ENCODE data around the gene KDM4B.

KDM4B gene

DNA sequence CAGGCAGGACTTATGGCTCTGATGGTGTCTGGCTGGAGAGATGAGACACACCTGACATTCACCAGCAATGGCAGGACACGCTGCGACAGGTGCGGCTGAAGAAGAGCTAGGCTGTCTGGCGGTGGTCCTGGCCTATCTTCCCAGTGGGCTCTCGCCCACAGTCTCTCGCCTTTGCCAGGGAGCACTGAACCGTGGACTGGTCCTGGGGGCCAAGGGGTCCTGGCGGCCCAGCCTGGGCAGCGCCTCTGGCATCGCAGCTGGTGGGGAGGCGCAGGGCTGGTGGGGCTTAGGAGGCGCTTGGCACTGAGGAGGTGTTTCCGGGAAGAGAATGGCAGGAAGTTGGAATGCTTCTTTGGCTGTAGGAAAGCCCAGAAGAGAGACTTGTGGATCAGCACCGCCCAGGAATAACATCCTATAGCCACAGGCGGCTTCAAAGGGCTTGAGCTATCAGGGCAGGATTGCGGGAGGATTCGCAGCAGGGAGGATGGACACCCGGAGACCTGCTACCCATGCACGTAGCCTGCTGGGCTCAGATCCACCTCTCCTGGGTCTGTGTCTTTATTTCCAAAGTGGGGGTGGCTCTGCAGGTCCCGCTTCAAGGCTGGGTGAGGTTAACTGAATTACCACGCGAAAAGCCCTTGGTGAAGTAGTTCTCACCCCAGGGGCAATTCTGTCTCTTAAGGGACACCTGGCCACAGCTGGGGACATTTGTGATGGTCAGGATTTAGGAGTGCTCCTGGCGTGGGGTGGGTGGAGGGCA lies 14.6 kb downstream of the KDM4B start:
- TF ChIP-seq, protein P1, sequence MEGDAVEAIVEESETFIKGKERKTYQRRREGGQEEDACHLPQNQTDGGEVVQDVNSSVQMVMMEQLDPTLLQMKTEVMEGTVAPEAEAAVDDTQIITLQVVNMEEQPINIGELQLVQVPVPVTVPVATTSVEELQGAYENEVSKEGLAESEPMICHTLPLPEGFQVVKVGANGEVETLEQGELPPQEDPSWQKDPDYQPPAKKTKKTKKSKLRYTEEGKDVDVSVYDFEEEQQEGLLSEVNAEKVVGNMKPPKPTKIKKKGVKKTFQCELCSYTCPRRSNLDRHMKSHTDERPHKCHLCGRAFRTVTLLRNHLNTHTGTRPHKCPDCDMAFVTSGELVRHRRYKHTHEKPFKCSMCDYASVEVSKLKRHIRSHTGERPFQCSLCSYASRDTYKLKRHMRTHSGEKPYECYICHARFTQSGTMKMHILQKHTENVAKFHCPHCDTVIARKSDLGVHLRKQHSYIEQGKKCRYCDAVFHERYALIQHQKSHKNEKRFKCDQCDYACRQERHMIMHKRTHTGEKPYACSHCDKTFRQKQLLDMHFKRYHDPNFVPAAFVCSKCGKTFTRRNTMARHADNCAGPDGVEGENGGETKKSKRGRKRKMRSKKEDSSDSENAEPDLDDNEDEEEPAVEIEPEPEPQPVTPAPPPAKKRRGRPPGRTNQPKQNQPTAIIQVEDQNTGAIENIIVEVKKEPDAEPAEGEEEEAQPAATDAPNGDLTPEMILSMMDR (conservative IDR thresholded peaks at IDR 0.05), result no peak
- TF ChIP-seq ZFX (IDR thresholded peaks at IDR 0.05), result no peak
- peak overlapping the region; percentile 0; the same call in 1 of the 2 replicates for H3K27ac ChIP-seq

DNA sequence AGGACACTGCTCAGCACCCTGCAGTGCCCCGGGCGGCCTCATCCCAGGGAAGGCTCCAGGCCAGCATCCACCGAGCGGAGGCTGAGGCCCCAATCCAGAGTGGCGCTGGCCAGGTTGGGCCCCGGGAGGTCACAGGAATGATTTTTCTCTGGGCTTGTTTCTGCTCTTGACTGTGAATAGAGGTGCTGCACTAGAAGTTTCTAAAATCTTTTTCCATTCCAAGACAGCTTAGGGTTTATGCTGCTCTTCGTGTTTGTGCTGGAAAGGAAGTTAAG lies 15.1 kb downstream of the KDM4B start:
- no peak for TF ChIP-seq ZFX (IDR thresholded peaks at IDR 0.05)
- TF ChIP-seq, protein P1 (conservative IDR thresholded peaks at IDR 0.05), result no peak
- H3K27ac ChIP-seq, result peak overlapping the region; percentile 0; the same call in 1 of the 2 replicates

DNA sequence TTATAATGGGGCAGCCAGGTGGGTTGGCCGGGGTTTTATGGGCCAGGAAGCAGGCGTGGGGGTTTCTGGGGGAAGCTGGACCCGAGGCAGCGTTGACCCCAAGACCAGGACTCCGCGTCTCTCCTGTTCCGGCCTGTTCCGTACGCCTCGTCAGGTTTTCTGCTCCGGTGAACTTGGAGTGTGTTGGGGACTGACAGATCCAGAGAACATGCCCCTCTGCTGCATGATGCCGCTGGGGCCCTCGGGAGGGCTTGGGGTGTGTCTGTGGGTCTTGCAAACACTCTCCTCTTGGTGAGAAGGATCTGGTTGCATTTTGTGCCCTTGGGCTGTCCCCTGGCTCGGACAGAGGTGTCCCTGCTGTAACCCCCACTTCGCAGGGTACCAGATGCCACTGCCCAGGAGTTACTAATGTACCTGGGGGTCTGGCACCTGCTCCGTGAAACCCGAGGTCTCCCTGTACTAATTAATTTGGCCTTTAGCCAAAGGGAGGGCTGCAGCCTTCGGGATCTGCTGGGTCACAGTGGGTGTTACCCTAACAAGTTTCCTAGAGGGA lies 15.6 kb downstream of the KDM4B start:
- H3K27ac ChIP-seq, result peak overlapping the region; percentile 0; the same call in 1 of the 2 replicates
- TF ChIP-seq, protein P1 (conservative IDR thresholded peaks at IDR 0.05), result no peak
- no peak for TF ChIP-seq ZFX (IDR thresholded peaks at IDR 0.05)

DNA sequence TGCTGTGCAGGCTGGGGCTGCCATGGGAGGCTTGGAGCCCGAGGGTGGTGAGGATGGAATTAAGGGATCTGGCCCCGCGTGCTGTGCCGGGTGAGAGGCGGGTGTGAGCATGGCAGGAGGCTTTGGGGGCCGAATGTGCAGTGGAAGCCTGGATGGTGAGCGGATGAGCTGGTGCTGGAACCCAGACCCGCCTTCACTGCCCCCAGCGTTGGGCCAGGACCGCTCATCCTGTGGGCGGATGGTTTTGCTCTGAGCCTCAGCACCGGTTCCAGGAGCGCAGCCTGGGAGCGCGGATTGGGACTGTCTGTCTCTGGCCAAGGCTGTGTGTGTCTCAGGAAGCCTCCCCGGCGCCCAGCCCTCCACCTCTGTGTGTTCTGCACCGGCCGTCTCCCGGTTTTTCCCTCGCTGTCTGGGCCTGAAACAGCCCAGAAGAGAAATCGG lies 16.7 kb downstream of the KDM4B start:
- TF ChIP-seq, protein P1 (conservative IDR thresholded peaks at IDR 0.05), result no peak
- TF ChIP-seq ZFX (IDR thresholded peaks at IDR 0.05), result no peak
- 0 out of 2 replicates have a peak overlapping the region, but pooled peaks have one; percentile 25 for H3K27ac ChIP-seq

DNA sequence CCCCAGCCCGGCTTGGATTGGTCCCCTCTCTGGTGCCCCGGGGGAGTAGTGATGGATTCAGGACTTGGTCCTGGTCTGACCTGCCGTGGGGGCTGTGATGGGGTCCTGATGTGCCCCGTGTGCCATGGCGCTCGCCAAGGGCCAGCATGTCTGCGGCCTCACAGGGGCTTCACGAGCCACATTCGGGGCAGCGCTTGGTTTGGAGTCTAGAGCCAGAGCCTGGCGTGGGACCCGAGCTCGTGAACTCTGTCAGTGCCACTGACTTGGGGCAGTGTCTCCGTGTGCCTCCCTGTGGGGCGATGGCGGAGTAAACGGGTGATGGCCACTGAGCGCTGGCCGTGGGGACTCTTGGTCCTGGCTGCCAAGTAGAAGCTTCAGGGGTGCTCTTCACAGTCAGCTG lies 17.1 kb downstream of the KDM4B start:
- TF ChIP-seq, protein P1 (conservative IDR thresholded peaks at IDR 0.05), result no peak
- TF ChIP-seq ZFX (IDR thresholded peaks at IDR 0.05), result no peak
- H3K27ac ChIP-seq, result peak overlapping the region; percentile 25; the same call in 1 of the 2 replicates

- TF ChIP-seq ZFX (IDR thresholded peaks at IDR 0.05), result no peak
- TF ChIP-seq, protein P1 (conservative IDR thresholded peaks at IDR 0.05), result no peak
- peak overlapping the region; percentile 25; the same call in 1 of the 2 replicates for H3K27ac ChIP-seq
Measured at GRCh38 chr19:4986471-4986891, 17.6 kb downstream of the KDM4B start.

- TF ChIP-seq ZFX (IDR thresholded peaks at IDR 0.05), result no peak
- TF ChIP-seq, protein P1 (conservative IDR thresholded peaks at IDR 0.05), result no peak
Measured at GRCh38 chr19:4987256-4987655, 18.3 kb downstream of the KDM4B start.

More at GRCh38 chr19:4987256-4987655, 18.3 kb downstream of the KDM4B start:
- peak overlapping the region; percentile 94 for H3K27ac ChIP-seq

Data from C4-2B (cell line).